ENCODE measurements around the gene CCDC190.

Gene CCDC190, protein sequence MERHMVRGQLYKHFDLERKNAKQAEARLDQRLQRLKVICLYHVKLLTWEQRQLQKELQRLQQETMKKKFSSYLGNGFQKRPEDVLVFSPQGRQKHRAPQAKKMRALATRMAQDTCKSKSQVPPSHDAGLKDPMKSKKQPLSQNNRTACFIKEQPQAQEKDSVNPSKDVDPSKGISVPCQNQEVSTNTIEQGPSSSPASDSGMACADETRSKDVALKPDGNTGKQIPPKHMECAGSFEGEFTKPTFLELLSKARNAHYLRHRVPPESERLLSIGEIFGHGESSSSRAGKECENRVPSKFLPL

DNA sequence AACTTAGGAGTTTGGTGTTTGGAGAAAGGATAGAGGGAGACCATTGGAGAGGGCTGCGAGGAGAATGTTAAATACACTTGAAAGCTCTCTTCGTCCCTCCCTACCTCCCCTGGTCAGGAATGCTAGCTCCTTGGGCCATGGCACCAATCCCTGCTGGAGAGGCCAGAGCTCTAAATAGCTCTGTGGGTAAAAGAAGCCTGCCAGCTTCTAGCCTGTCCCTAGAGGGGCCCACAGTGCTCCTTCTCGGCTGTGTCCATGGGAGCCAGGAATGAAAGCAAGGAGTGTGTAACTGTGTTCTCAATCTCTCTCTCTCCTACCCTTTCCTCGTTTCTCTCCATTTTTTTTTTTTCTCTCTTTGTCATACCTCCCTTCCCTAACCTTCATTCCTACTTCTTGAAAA lies at the start of gene CCDC190:
Gene CCDC190 (minus strand): TSS at position 75 of the 400 bp plus-strand sequence. CDS start 1,529 bp downstream, outside the sequence.
- TF ChIP-seq, protein P1, sequence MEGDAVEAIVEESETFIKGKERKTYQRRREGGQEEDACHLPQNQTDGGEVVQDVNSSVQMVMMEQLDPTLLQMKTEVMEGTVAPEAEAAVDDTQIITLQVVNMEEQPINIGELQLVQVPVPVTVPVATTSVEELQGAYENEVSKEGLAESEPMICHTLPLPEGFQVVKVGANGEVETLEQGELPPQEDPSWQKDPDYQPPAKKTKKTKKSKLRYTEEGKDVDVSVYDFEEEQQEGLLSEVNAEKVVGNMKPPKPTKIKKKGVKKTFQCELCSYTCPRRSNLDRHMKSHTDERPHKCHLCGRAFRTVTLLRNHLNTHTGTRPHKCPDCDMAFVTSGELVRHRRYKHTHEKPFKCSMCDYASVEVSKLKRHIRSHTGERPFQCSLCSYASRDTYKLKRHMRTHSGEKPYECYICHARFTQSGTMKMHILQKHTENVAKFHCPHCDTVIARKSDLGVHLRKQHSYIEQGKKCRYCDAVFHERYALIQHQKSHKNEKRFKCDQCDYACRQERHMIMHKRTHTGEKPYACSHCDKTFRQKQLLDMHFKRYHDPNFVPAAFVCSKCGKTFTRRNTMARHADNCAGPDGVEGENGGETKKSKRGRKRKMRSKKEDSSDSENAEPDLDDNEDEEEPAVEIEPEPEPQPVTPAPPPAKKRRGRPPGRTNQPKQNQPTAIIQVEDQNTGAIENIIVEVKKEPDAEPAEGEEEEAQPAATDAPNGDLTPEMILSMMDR (IDR thresholded peaks at IDR 0.05) = no peak

DNA sequence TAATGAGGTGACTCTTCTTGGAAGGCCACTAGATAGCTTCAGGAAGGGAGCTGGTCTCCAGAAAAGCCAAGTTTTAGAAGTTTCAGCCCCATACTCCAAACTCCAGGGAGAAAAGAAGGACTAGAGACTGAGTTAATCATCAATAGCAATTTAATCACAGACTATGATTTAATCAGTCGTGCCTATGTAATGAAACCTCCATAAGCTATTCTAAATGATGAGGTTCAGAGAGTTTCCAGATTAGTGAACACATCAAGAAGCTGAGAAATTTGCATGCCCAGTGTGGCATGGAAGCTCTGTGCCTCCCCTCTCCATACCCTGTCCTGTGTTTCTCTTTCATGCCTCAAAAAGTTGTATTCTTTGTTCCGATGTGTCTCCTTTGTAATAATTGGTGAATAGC lies 49.2 kb upstream of the CCDC190 start:
- TF ChIP-seq, protein P1 (IDR thresholded peaks at IDR 0.05) = no peak

DNA sequence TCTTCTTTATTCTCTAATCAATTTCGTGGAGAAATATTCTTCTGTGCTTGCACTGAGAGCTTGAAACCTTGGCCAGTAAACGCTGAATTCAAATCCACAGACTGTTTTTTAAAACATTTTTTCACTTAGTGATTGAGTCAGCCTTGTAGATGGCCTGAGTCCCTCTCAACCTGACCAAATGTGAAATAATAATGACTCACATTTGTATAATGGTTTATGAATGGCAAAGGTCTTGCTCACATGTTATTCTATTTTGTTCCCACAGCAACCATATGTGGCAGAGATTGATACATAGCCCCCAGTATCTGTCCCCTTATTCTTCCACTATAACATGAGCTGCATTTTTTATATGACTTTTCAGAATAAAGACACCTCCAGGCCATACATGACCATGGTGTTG lies 47.8 kb upstream of the CCDC190 start:
- TF ChIP-seq, protein P1 (IDR thresholded peaks at IDR 0.05) = no peak

DNA sequence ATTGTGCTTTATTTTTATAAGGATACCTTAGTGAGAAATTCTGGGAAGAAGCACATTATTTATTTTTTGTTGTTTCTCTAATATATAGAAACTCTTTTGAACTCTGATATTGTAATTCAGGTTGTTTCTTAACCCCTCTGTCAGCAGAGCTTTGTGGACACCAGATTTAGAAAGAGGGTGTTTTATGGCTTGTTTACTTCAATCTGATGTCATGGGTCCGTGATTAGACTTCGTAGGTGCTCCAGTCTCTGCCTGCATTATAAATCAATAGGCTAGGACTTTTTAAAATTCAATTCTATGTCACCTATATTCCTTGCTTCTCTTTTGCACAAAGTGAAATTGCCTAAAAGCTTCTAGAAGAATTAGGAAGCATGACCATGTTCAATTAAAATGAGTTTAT lies 47.3 kb upstream of the CCDC190 start:
- TF ChIP-seq, protein P1 (IDR thresholded peaks at IDR 0.05) = no peak

DNA sequence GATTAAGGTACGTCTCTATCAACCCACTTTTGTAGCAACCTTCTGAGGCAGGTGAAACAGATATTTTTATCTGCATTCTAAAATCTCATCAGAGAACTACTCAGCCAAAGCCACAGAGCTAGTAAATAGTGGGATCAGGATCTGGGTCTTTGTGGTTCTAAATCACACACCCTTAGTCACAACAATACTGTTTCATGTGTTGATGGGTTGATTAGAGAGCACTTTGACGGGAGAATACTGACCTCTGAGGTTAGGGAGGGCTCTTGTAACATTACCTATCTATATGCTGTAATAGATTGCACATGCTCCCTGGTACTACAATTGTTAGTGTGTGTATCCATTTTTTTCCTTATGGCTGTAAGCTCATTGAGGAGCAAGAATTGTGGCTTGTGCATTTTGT lies 45.5 kb upstream of the CCDC190 start:
- TF ChIP-seq, protein P1 (IDR thresholded peaks at IDR 0.05) = no peak

DNA sequence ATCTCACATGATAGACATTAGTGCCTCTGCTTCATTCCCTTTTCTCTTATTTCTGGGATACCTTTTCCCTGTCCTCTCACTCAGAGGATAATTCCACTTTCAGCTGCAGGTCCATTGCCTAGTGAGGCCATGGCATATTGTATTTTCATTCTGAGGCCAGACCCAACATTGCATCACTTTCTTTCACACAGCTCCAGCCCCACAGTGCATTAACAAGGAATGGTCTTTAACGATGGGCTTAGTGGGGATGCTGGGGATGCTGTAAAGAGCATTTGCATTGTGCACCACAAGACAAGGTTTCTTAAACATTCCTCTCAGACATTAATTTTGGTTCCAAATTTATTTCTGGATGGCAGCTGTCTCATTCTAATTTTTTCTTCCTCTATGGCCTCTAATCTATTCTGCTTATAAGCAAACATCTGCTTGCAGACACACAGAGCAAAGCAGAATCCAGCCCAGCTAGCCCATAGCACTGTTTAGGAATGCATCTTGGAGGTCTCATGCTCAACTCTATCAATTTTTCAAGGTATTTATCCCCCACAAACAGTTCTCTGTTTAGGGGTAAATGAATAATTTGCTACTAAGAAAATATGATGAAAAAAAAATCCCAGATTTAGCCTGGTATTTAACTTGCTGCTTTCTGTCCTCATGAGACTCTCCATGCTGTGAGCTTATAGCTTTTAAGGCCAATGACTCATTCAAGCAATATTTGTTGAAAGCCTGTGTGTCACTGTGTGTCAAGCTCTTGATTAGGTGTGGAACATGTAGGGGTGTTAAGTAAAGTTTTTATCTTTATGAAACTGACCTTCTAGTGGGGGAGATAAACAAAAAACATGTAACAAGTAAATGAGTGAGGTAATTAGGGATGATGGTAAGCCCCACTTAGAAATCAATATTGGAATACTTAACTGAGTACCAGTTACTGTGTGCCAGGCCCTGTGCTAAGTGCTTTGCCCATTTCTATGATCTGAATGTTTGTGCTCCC lies 44.5 kb upstream of the CCDC190 start:
- TF ChIP-seq, protein P1 (IDR thresholded peaks at IDR 0.05) = no peak

DNA sequence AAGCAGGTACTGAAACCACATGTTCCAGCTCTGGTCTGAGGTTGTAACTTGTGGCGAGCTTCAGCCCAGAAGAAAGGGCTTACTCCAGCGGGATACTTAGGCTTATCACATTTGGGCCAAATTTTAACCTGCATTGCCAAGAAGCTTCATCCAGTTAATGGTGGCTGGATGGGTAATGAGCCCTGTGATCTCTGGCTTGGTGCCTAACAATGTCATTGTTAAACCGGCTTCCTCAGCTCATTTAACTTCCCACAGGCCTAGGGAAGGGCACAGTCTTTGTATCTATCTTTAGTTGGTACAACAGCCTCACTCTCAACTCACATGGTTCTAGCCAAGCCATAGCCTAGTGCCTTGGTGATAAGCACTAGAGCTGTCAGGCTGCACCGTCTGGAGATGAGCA lies 43.6 kb upstream of the CCDC190 start:
- TF ChIP-seq, protein P1 (IDR thresholded peaks at IDR 0.05) = no peak
